ENCODE data around the gene C16orf92.

Gene C16orf92

GRCh38 chr16:30060836-30061554 is 38.0 kb downstream of the C16orf92 start:
- DNase-seq (ENCODE audit: low spot score), result no peak

- no peak for DNase-seq (ENCODE audit: low spot score)
Observed at GRCh38 chr16:30063278-30063892, 40.4 kb downstream of the C16orf92 start.

GRCh38 chr16:30063893-30064728 is 41.1 kb downstream of the C16orf92 start:
- DNase-seq (ENCODE audit: low spot score), result peak; percentile 81

- no peak for DNase-seq (ENCODE audit: low spot score)
Observed at GRCh38 chr16:30064729-30065101, 41.7 kb downstream of the C16orf92 start.

- peak; percentile 98 for DNase-seq (ENCODE audit: low spot score)
Observed at GRCh38 chr16:30065102-30065942, 42.3 kb downstream of the C16orf92 start, which contains the start of gene ALDOA. TSS of gene ALDOA (plus strand) at chr16:30065760. CDS start at chr16:30066898, 1,138 bp downstream.

- DNase-seq (ENCODE audit: low spot score), result no peak
Observed at GRCh38 chr16:30065943-30066760, 43.2 kb downstream of the C16orf92 start.

- no peak for DNase-seq (ENCODE audit: low spot score)
Observed at GRCh38 chr16:30066761-30067583, 44.0 kb downstream of the C16orf92 start.

GRCh38 chr16:30067584-30067916 is 44.6 kb downstream of the C16orf92 start:
- no peak for DNase-seq (ENCODE audit: low spot score)

GRCh38 chr16:30068333-30068732 is 45.3 kb downstream of the C16orf92 start:
- no peak for DNase-seq (ENCODE audit: low spot score)

GRCh38 chr16:30068750-30069610 is 46.0 kb downstream of the C16orf92 start:
- DNase-seq (ENCODE audit: low spot score), result no peak

GRCh38 chr16:30069611-30070462 is 46.8 kb downstream of the C16orf92 start:
- no peak for DNase-seq (ENCODE audit: low spot score)

GRCh38 chr16:30070490-30070889 is 47.5 kb downstream of the C16orf92 start:
- DNase-seq (ENCODE audit: low spot score), result no peak

Measured in putamen (tissue), 1 donor.